Fibroblast of the aortic adventitia (primary cell): ENCODE results near the gene FNTB. TPM values are rescaled to one million over a fixed set of nuclear protein-coding genes. Genes with fewer than 3 reads are reported as not detected.

ENCODE experiments used
- DNase-seq: peaks from one replicate; pipeline ENCODE4 v3.0.0-alpha.2; 2010; ENCODE audit warnings: low read depth
- H3K4me3 ChIP-seq: 2 replicates; pipeline ENCODE4 v1.5.1; 2011; ENCODE audit warnings: low read depth, mild to moderate bottlenecking, control low read depth, low read length, moderate library complexity
- total RNA-seq: library from RNA; depleted of rRNA; stranded (reverse); fragments of >200 nt; gene quantifications from 2 replicates; pipeline ENCODE4 v1.2.3, GENCODE V29; 2012; ENCODE audit warnings: low replicate concordance
- TF ChIP-seq, protein P1 (sequence below): IDR thresholded peaks from 2 replicates; pipeline ENCODE4 v1.5.1; 2011; ENCODE audit warnings: mild to moderate bottlenecking, low read length, control low read depth, inconsistent platforms; ENCODE audit not compliant: insufficient read depth

The FNTB gene
- total RNA-seq, 1 donor: 19.3 TPM

DNA sequence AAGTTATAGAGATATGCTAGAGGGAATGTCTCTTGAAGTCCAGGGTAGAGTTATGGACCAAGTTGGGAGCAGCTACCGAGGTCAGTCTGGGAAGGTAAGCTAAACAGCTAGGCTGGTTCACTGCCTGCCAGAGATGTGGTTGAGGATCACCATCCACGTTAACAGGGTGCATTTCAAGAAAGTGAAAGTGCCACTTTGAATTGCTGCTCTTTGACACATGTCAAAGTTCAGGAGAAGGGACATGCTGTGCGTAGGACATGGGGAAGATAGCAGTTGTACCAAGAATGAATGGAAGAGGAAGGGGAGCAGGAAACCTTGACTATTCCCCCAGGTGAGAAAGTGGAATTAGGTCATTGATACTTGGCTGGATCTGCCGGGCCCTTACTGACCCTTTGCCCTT lies 66.1 kb downstream of the FNTB start:
- no peak for DNase-seq
- no peak overlapping the region for H3K4me3 ChIP-seq
- TF ChIP-seq, protein P1, sequence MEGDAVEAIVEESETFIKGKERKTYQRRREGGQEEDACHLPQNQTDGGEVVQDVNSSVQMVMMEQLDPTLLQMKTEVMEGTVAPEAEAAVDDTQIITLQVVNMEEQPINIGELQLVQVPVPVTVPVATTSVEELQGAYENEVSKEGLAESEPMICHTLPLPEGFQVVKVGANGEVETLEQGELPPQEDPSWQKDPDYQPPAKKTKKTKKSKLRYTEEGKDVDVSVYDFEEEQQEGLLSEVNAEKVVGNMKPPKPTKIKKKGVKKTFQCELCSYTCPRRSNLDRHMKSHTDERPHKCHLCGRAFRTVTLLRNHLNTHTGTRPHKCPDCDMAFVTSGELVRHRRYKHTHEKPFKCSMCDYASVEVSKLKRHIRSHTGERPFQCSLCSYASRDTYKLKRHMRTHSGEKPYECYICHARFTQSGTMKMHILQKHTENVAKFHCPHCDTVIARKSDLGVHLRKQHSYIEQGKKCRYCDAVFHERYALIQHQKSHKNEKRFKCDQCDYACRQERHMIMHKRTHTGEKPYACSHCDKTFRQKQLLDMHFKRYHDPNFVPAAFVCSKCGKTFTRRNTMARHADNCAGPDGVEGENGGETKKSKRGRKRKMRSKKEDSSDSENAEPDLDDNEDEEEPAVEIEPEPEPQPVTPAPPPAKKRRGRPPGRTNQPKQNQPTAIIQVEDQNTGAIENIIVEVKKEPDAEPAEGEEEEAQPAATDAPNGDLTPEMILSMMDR: no peak

DNA sequence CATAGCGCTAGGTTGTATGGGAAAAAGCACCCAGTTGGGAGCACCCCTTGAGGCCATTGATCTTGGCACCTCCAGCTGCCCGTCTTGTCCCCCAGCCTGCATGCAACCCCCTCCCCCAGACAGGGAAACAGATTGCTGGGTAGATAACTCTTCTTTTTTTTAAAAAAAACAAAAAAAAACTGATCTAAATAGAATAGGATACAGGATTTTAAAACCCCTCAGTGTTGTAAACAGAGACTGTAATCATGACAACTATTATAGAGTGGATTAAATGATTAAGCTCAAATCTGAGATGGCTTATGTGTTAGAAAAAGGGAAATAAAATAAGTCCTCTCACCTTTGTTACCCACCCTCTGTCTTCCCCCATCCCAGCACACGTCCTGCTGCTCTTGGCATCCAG lies 66.8 kb downstream of the FNTB start:
- H3K4me3 ChIP-seq: no peak overlapping the region
- TF ChIP-seq, protein P1: no peak
- DNase-seq: no peak

DNA sequence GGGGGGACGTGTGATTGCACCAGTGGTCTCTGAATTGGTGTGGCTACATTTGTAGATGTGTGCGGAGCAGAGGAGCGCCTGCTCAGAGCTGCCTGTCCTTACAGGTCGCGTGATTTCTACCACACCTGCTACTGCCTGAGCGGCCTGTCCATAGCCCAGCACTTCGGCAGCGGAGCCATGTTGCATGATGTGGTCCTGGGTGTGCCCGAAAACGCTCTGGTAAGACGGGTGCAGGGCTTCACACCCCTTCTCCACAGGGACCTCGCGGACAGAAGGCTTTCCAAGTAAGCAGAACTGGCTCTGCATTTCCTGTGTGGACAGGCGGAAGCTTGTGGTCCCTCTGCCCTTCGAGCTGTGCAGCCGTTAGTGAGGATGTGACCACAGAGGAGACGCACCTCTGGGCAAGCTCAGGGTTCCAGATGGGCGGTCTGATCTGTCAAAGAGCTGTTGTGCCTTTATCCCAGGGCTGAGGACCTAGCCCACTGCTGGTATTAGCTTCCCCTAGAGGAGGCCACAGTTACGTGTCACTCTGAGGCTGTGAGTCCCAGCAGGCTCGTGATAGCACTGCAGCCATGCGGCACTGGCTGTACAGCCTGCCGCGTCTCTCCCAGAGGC lies 67.9 kb downstream of the FNTB start:
- DNase-seq: no peak
- TF ChIP-seq, protein P1: no peak

DNA sequence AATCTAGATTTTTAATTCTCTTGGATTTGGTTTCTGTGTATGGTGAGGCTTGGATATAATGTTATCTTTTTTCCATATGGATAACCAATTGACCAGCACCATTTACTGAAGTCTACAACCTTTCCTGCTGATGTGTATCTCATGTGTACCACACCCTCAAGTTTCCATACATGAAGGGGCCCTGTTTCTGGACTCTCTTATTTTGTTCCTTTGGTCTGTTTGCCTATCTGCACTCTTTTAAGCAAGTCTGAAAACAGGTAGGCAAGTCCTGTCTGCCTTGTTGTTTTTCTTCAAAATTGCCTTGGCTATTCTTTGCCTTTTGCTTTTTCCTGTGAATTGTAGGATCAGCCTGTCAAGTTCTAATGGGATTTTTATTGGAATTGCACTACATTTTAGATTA lies 71.0 kb downstream of the FNTB start:
- H3K4me3 ChIP-seq: no peak overlapping the region
- no peak for DNase-seq
- TF ChIP-seq, protein P1: no peak

More for the DNA sequence above, 67.9 kb downstream of the FNTB start:
- no peak overlapping the region for H3K4me3 ChIP-seq

DNA sequence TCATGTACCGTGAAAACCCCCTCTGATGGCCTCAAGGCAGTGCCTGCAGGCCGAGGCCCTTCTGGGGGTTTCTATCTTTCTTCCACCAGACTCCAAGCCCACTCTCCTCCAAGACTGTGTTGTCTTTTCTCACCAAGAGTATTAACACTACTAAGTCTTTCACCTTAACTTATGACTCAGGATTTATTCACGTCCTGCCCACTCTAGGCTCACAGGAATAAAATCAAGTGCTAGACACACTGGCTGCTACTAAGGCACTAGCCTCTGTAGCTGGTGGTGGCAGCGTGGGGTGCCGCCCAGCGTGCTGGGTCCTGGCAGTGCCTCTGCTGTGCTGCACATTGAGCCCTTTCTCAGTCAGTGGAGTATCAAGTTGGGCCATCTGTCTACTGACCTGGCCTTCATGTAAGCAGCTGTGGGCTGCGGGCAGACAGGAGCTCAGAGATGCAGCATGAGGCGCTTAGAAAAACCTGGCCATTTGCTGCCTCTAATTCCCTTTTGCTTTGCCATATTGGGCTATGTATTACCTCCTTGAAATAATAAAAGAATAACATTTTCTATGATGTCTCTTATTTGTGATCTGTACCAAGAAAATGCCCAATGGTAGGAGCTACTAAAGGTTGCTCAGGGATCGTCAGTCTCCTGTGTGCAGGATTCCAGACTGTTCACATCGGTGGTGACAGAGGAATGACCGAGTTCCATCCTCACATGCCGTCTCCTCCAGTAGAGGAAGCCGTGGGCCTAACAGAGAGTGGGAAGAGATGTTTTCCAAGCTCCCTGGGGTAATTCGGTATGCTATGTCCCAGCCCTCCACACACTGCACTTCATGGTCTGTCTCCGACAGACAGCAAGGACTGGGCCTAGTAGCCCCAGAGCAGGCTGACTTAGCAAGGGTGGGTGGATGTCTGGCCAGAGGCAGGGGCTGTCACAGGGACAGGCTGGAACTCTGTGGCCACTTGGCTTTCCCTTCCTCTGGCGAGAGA lies 75.7 kb downstream of the FNTB start:
- TF ChIP-seq, protein P1: no peak
- no peak for DNase-seq
- no peak overlapping the region for H3K4me3 ChIP-seq

DNA sequence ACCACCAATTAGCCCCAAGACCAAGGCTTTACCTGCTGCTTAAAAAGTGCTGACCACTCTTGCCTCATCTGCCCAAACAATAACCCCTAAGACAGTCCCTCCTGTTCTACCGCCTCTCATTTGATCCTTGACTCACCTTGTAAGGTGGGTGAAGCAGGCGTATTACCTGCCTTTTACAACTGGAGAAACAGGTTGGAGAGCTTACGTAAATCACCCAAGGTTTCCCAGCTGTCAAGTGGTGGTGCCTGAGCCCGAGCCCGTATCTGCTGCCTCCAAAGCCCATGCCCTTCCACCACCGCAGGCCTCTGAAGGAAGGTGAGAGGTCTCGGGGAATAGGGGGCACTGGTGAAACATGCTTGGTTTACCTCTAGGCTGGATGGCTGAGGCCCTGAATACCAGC lies 79.0 kb downstream of the FNTB start:
- no peak for DNase-seq
- H3K4me3 ChIP-seq: no peak overlapping the region
- TF ChIP-seq, protein P1: no peak
